ENCODE data around the gene SEL1L2.

Gene SEL1L2

GRCh38 chr20:13990465-13990864 is at the start of gene SEL1L2:
Gene SEL1L2 (minus strand): TSS chr20:13990614. CDS start chr20:13990534, 80 bp downstream.
- Histone ChIP-seq H3K27me3 (ENCODE audit: control insufficient read depth, insufficient read depth, low read length) (no peaks in the 10 kb centered on the region), H3K36me3 (ENCODE audit: control insufficient read depth, insufficient read depth, low read length) (no peaks in the 10 kb centered on the region), H3K9ac (no peak within 1 kb of the TSS), H2AFZ (no peak within 1 kb of the TSS), H3K79me2 (no peaks in the 10 kb centered on the region), H3K4me3 (ENCODE audit: low read depth, low read length) (no peak within 1 kb of the TSS), H3K4me1 (no peaks in the 10 kb centered on the region), H3K9me3 (ENCODE audit: control insufficient read depth, low read length) (peaks cover 4% of the 10 kb centered on the region), H3K4me2 (ENCODE audit: low read length) (no peak within 1 kb of the TSS), H3K27ac (no peak within 1 kb of the TSS)
- TF ChIP-seq, protein P1, sequence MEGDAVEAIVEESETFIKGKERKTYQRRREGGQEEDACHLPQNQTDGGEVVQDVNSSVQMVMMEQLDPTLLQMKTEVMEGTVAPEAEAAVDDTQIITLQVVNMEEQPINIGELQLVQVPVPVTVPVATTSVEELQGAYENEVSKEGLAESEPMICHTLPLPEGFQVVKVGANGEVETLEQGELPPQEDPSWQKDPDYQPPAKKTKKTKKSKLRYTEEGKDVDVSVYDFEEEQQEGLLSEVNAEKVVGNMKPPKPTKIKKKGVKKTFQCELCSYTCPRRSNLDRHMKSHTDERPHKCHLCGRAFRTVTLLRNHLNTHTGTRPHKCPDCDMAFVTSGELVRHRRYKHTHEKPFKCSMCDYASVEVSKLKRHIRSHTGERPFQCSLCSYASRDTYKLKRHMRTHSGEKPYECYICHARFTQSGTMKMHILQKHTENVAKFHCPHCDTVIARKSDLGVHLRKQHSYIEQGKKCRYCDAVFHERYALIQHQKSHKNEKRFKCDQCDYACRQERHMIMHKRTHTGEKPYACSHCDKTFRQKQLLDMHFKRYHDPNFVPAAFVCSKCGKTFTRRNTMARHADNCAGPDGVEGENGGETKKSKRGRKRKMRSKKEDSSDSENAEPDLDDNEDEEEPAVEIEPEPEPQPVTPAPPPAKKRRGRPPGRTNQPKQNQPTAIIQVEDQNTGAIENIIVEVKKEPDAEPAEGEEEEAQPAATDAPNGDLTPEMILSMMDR (IDR thresholded peaks at IDR 0.05), result no peak

DNA sequence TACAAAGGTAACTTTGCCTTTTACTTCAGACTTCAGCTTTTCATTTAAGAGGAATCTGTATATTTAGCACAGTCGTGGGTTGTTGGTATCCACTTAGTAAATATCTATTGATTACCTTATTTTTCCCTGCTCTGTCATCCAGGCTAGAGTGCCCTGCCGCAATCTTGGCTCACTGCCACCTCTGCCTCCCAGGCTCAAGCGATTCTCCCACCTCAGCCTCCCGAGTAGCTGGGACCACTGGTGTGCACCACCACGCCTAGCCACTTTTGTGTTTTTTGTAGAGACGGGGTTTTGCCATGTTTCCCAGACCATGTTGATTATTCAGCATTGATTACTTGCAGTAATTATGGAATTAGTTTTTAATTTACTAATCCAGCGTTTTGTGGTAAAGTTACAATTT is 46.2 kb upstream of the SEL1L2 start:
- H3K79me2 ChIP-seq, result no peaks in the 10 kb centered on the region
- TF ChIP-seq, protein P1 (IDR thresholded peaks at IDR 0.05), result no peak
- H3K36me3 ChIP-seq (ENCODE audit: control insufficient read depth, insufficient read depth, low read length), result no peaks in the 10 kb centered on the region
- H3K9me3 ChIP-seq (ENCODE audit: control insufficient read depth, low read length), result no peaks in the 10 kb centered on the region
- H3K27me3 ChIP-seq (ENCODE audit: control insufficient read depth, insufficient read depth, low read length), result no peaks in the 10 kb centered on the region
- no peak overlapping the region for H3K27ac ChIP-seq
- H2AFZ ChIP-seq, result no peak overlapping the region
- no peaks in the 10 kb centered on the region for H3K4me1 ChIP-seq
- no peak overlapping the region for H3K9ac ChIP-seq
- no peak overlapping the region for H3K4me2 ChIP-seq (ENCODE audit: low read length)
- no peak overlapping the region for H3K4me3 ChIP-seq (ENCODE audit: low read depth, low read length)

DNA sequence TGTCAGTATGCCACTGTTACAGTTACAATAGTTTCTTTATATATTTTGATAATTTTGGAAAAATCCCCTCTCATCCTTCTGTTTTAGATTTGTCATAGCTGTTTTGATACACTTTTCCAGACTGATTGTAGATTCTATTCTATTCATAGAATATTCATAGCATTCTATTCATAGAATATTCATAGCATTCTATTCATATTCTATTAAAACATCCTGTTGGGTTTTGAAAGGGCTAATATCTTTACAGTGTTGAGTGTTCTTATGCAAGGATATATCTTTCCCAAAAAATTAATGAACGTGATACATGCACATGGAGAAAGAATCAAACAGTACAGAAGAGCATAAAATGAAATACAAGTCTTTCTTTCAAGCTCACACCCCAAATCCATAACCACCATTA is 42.9 kb upstream of the SEL1L2 start:
- H3K27me3 ChIP-seq (ENCODE audit: control insufficient read depth, insufficient read depth, low read length), result no peaks in the 10 kb centered on the region

GRCh38 chr20:14030991-14031390 is 40.6 kb upstream of the SEL1L2 start:
- Histone ChIP-seq H3K9me3 (ENCODE audit: control insufficient read depth, low read length) (no peaks in the 10 kb centered on the region), H2AFZ (no peak overlapping the region), H3K27ac (no peak overlapping the region), H3K4me3 (ENCODE audit: low read depth, low read length) (no peak overlapping the region), H3K36me3 (ENCODE audit: control insufficient read depth, insufficient read depth, low read length) (no peaks in the 10 kb centered on the region), H3K4me1 (no peaks in the 10 kb centered on the region), H3K9ac (no peak overlapping the region), H3K79me2 (no peaks in the 10 kb centered on the region), H3K27me3 (ENCODE audit: control insufficient read depth, insufficient read depth, low read length) (no peaks in the 10 kb centered on the region), H3K4me2 (ENCODE audit: low read length) (no peak overlapping the region)
- TF ChIP-seq, protein P1 (IDR thresholded peaks at IDR 0.05), result no peak

More for the DNA sequence above, 42.9 kb upstream of the SEL1L2 start:
- no peak overlapping the region for H3K4me3 ChIP-seq (ENCODE audit: low read depth, low read length)
- no peaks in the 10 kb centered on the region for H3K9me3 ChIP-seq (ENCODE audit: control insufficient read depth, low read length)
- H3K36me3 ChIP-seq (ENCODE audit: control insufficient read depth, insufficient read depth, low read length), result no peaks in the 10 kb centered on the region
- no peaks in the 10 kb centered on the region for H3K4me1 ChIP-seq
- TF ChIP-seq, protein P1 (IDR thresholded peaks at IDR 0.05), result no peak
- H3K79me2 ChIP-seq, result no peaks in the 10 kb centered on the region
- H3K4me2 ChIP-seq (ENCODE audit: low read length), result no peak overlapping the region
- no peak overlapping the region for H3K9ac ChIP-seq
- no peak overlapping the region for H3K27ac ChIP-seq
- no peak overlapping the region for H2AFZ ChIP-seq

- no peak overlapping the region for H3K9ac ChIP-seq
- no peak overlapping the region for H3K27ac ChIP-seq
- TF ChIP-seq, protein P1 (IDR thresholded peaks at IDR 0.05), result no peak
- H3K27me3 ChIP-seq (ENCODE audit: control insufficient read depth, insufficient read depth, low read length), result no peaks in the 10 kb centered on the region
- H3K9me3 ChIP-seq (ENCODE audit: control insufficient read depth, low read length), result no peaks in the 10 kb centered on the region
- no peak overlapping the region for H3K4me2 ChIP-seq (ENCODE audit: low read length)
- peaks cover 2% of the 10 kb centered on the region for H3K79me2 ChIP-seq
- H3K4me1 ChIP-seq, result no peaks in the 10 kb centered on the region
- no peaks in the 10 kb centered on the region for H3K36me3 ChIP-seq (ENCODE audit: control insufficient read depth, insufficient read depth, low read length)
- H2AFZ ChIP-seq, result no peak overlapping the region
- no peak overlapping the region for H3K4me3 ChIP-seq (ENCODE audit: low read depth, low read length)
These were observed 22.3 kb upstream of the SEL1L2 start for GRCh38 chr20:14012671-14013070.
